K562 (cell line): ENCODE results near the gene NUP214. TPM values are rescaled to one million over a fixed set of nuclear protein-coding genes. Genes with fewer than 3 reads are reported as not detected.

ENCODE experiments used
- ATAC-seq: fragments of 200-7000 bp; cut with Tn5 transposase; 3 replicates; pipeline ENCODE4 v1.9.1; 2020; ENCODE audit warnings: moderate library complexity
- BruUV-seq: library from RNA; stranded (reverse); fragments of 400-500 nt; replicated peaks from 2 replicates; lab custom pipeline; 2021; lab: Mats Ljungman, UMichigan
- CTCF ChIA-PET: fragments of 300-600 bp; formaldehyde crosslinking; extraction: SDS; loops from one replicate; lab custom pipeline; 2021; ENCODE audit warnings: low intra/inter-chr PET ratio; lab: Yijun Ruan, JAX
- POLR2A ChIA-PET: fragments of 300-600, 350-650 bp; sonication (Branson Sonifier 250); formaldehyde crosslinking; extraction: SDS; loops from one replicate; lab custom pipeline; 2021; ENCODE audit warnings: antibody characterized with exemption, inconsistent platforms; lab: Yijun Ruan, JAX
- DNase-seq, 4 experiments: peaks; one replicate each; pipeline versions ENCODE4 v3.0.0 to v3.0.0-alpha.2; 2011 to 2018; ENCODE audit warnings: low spot score in 3 of 4, mixed read lengths in 3 of 4; ENCODE audit errors: extremely low read depth in 1 of 4
- FAIRE-seq: peaks from 2 replicates; lab custom pipeline; 2011; peaks lifted over from hg19 to GRCh38; lab: Jason Lieb, UNC
- H2AFZ ChIP-seq: 2 replicates; pipeline ENCODE4 v1.6.0; 2011; ENCODE audit warnings: low read depth, low read length, control low read depth, inconsistent platforms
- H3K27ac ChIP-seq: fragments of 200-600 bp; 3 replicates; pipeline ENCODE4 v1.8.0; 2011; ENCODE audit warnings: low read depth, mild to moderate bottlenecking, control low read depth, inconsistent platforms, low read length, moderate library complexity, mixed read lengths; ENCODE audit errors: extremely low read depth
- H3K27me3 ChIP-seq, 2 experiments: fragments of 300-600 bp in 1 of 2; 2 replicates in 1 of 2; 3 replicates in 1 of 2; pipeline versions ENCODE4 v1.6.0 to v1.8.0; 2011; ENCODE audit warnings: inconsistent platforms in 2 of 2, low read length in 2 of 2, mild to moderate bottlenecking in 1 of 2, mixed read lengths in 1 of 2, moderate library complexity in 1 of 2; ENCODE audit not compliant: control insufficient read depth in 2 of 2, insufficient read depth in 2 of 2
- H3K36me3 ChIP-seq: fragments of 300-600 bp; 3 replicates; pipeline ENCODE4 v1.8.0; 2011; ENCODE audit warnings: mild to moderate bottlenecking, low read length, inconsistent platforms; ENCODE audit not compliant: control insufficient read depth, insufficient read depth
- H3K4me1 ChIP-seq, 2 experiments: fragments of 200-600 bp in 1 of 2; replicated peaks in 1 of 2; 2 replicates in 1 of 2; 3 replicates in 1 of 2; pipeline versions ENCODE4 v1.5.1 to v1.8.0; 2011; ENCODE audit warnings: inconsistent platforms in 2 of 2, low read length in 2 of 2, mild to moderate bottlenecking in 1 of 2, mixed read lengths in 1 of 2, moderate library complexity in 1 of 2; ENCODE audit not compliant: control insufficient read depth in 2 of 2, insufficient read depth in 2 of 2
- H3K4me2 ChIP-seq: 2 replicates; pipeline ENCODE4 v1.6.1; 2011; ENCODE audit warnings: low read length, control low read depth, inconsistent platforms, mixed read lengths; ENCODE audit not compliant: insufficient read depth
- H3K4me3 ChIP-seq: fragments of 200-600 bp; sonication (generic), shearing (Covaris generic); 2 replicates; pipeline ENCODE4 v1.5.1; 2016; ENCODE audit warnings: control low read depth, inconsistent platforms
- H3K79me2 ChIP-seq: fragments of 200-600 bp; 3 replicates; pipeline ENCODE4 v1.8.0; 2011; ENCODE audit warnings: low read length, inconsistent platforms; ENCODE audit not compliant: control insufficient read depth, insufficient read depth
- H3K9ac ChIP-seq, 2 experiments: 2 replicates each; pipeline versions ENCODE4 v1.6.0 to v1.6.1; 2011; ENCODE audit warnings: low read depth in 2 of 2, low read length in 2 of 2, control low read depth in 1 of 2, inconsistent platforms in 1 of 2, mild to moderate bottlenecking in 1 of 2, mixed read lengths in 1 of 2; ENCODE audit not compliant: insufficient read depth in 1 of 2
- H3K9me1 ChIP-seq: one replicate; pipeline ENCODE4 v1.6.0; 2011; ENCODE audit warnings: inconsistent platforms, mild to moderate bottlenecking, low read length, moderate library complexity; ENCODE audit not compliant: control insufficient read depth, insufficient read depth
- H3K9me3 ChIP-seq: replicated peaks from 2 replicates; pipeline ENCODE4 v1.5.1; 2011; ENCODE audit warnings: low read depth, low read length, inconsistent platforms; ENCODE audit not compliant: control insufficient read depth, insufficient read depth
- H4K20me1 ChIP-seq: replicated peaks from 2 replicates; pipeline ENCODE4 v1.6.1; 2011; ENCODE audit warnings: low read length, inconsistent platforms, mixed read lengths; ENCODE audit not compliant: control insufficient read depth, insufficient read depth
- E2F1 ChIP-seq: sonication (generic); formaldehyde crosslinking; IDR thresholded peaks from 2 replicates; pipeline ENCODE4 v1.8.1; 2023; ENCODE audit warnings: mild to moderate bottlenecking, missing genetic modification reagents, moderate library complexity
- ETS1 ChIP-seq: conservative IDR thresholded peaks from 2 replicates; pipeline ENCODE4 v1.6.1; 2011; ENCODE audit warnings: low read depth, mild to moderate bottlenecking, low read length; ENCODE audit not compliant: control insufficient read depth
- HMGXB4 ChIP-seq: sonication (generic); formaldehyde crosslinking; IDR thresholded peaks from 2 replicates; pipeline ENCODE4 v1.8.1; 2023; ENCODE audit warnings: mild to moderate bottlenecking, missing genetic modification reagents
- WGBS: fragments of 100-300 bp; shearing (Covaris generic); methylation state at CpG from one replicate; pipeline ENCODE4 v1.1.6; 2016; ENCODE audit warnings: low coverage, mixed read lengths; ENCODE audit not compliant: insufficient coverage; ENCODE audit errors: missing lambda C conversion rate; 5-methylcytosine and 5-hydroxymethylcytosine counted together
- in situ Hi-C: fragments of 300-500 bp; cut with MboI; formaldehyde crosslinking; loops from 4 replicates; pipeline ENCODE4 v1.15.0; 2018; ENCODE audit warnings: inconsistent platforms, mixed read lengths
- intact Hi-C: fragments of 100-400 bp; cut with micrococcal nuclease; formaldehyde crosslinking; loops from 2 replicates; pipeline ENCODE4 v1.14.2; 2022
- polyA plus RNA-seq, 8 experiments: library from polyadenylated mRNA; depleted of rRNA in 4 of 8; stranded (reverse) in 5 of 8; unstranded in 3 of 8; fragments of >200 nt; fragmentation: Nextera tagmentation in 2 of 8; fragmentation: Illumina TruSeq in 1 of 8; extraction: Ambion mirVana in 2 of 8; extraction: Trizol in 1 of 8; gene quantifications; 2 replicates each; pipeline versions ENCODE4 v1.2.1 to v1.2.3, GENCODE V29; 2011 to 2014; ENCODE audit warnings: inconsistent platforms in 1 of 8, missing spikeins in 1 of 8
- total RNA-seq, 7 experiments: library from RNA; depleted of rRNA in 6 of 7; stranded (reverse); fragments of >200 nt in 6 of 7; fragmentation: Illumina TruSeq in 2 of 7; extraction: Trizol in 2 of 7; gene quantifications; 2 replicates each; pipeline versions ENCODE4 v1.2.1 to v1.2.3, GENCODE V29; 2011 to 2021; ENCODE audit warnings: low replicate concordance in 1 of 7
- TF ChIP-seq, protein P1 (sequence below), 2 experiments: fragments of 450-650 bp in 1 of 2; sonication (generic) in 1 of 2; formaldehyde crosslinking; conservative IDR thresholded peaks; 2 replicates each; pipeline versions ENCODE4 v1.4.0 to v1.8.1; 2020 to 2022; ENCODE audit warnings: mild to moderate bottlenecking in 1 of 2, missing genetic modification reagents in 1 of 2

Gene NUP214
- total and polyA plus RNA-seq, 9 of the 15 experiments (the other 6 are each of a cell fraction or from before 2014, with no cell fraction given): 56.9 to 332 (median 97.1) TPM

DNA sequence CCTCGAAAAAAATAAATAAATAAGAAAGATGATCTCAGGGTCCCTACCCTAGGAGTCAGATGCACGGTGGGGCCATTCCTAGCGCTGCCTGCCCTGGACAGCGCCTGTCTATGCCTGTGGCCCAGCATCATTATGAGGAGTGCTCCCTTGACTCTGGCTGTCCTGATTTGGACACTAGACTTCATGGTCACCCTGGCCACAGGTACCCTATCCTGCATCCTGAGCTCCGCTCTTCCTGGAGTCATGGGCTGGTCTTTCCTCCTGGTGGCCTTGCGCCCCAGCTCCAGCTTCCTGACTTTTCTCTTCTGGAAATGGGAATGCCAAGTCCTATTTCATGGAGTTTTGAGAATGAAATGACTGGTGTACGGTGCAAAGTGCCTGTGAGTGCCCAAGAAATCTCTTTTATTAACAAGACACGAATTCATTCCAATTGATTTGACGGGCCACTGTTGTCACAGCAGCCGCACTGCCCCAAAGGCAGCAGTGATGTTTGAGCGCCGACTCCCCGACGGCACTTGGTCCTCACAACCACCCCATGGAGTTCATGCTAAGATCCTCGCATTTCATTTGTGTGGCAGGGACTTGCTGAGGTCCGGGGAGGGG, 29.6 kb upstream of the NUP214 start:
- Histone ChIP-seq H3K27ac (no peak overlapping the region), H3K79me2 (no peaks in the 10 kb centered on the region), H4K20me1 (peaks cover 68% of the 10 kb centered on the region), H3K4me2 (peak overlapping the region; percentile 49), H3K9me1 (peaks cover 8% of the 10 kb centered on the region), H3K36me3 (no peaks in the 10 kb centered on the region), H3K9me3 (no peaks in the 10 kb centered on the region), H3K4me3 (peak overlapping the region; percentile 12; the same call in 1 of the 2 replicates), H3K4me1 (peaks cover 18 to 64% of the 10 kb centered on the region in 2 experiments), H3K27me3 (peaks cover 74 to 97% of the 10 kb centered on the region in 2 experiments), H2AFZ (peak overlapping the region; percentile 23; the same call in 1 of the 2 replicates), H3K9ac (peak overlapping the region in 1 of 2 experiments; percentile 72; a peak in 2 of 4 replicates)
- no TSS peak for BruUV-seq
- ATAC-seq (no peak), DNase-seq (peak in 1 of 4 experiments; percentile 71), FAIRE-seq (peak; percentile 51)
- 27% methylated on average over 16 of the region's 16 CpGs for WGBS
- POLR2A ChIA-PET: interaction anchor here (0.8 to 99.3 kb wide), 5 partner anchors 1 to 89 kb away, joined by 3 to 3336 read pairs (median 7); partner anchors contain the start of genes AIF1L and NUP214
- CTCF ChIA-PET: interaction anchor here (0.7 kb wide), 1 partner anchor 225 kb away, joined by 3 read pairs; no protein-coding TSS in a partner anchor
- TF ChIP-seq HMGXB4 (peak; percentile 86), ETS1 (no peak), E2F1 (CRISPR knock-in tag) (peak; percentile 66; the same call in 1 of the 2 replicates)
- TF ChIP-seq, protein P1, sequence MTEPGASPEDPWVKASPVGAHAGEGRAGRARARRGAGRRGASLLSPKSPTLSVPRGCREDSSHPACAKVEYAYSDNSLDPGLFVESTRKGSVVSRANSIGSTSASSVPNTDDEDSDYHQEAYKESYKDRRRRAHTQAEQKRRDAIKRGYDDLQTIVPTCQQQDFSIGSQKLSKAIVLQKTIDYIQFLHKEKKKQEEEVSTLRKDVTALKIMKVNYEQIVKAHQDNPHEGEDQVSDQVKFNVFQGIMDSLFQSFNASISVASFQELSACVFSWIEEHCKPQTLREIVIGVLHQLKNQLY (CRISPR knock-in tag; conservative IDR thresholded peaks at IDR 0.05): peak in 1 of 2 experiments; percentile 81; a peak in 2 of 4 replicates
- in situ Hi-C loops: no loop called here
- intact Hi-C loops: loop anchor here (1.0 kb wide), 1 partner anchor 30 kb away; the partner anchor contains the start of gene NUP214
